HL-60/S4 treated with retinoic acid at 250 ng/mL for 4 days and 3 days (cell line): ENCODE results near the gene AOC3.
"Not testable (repeated sequence)": the region's sequence is repeated elsewhere in the genome, so short reads cannot be mapped to it uniquely, and the experiment has no call there.

Source experiments
- in situ Hi-C: fragments of 300-500 bp; cut with MboI; formaldehyde crosslinking; loops from 2 replicates; pipeline ENCODE4 v1.7.0; 2022; ENCODE audit warnings: low sequenced_read_pairs

Gene AOC3

DNA sequence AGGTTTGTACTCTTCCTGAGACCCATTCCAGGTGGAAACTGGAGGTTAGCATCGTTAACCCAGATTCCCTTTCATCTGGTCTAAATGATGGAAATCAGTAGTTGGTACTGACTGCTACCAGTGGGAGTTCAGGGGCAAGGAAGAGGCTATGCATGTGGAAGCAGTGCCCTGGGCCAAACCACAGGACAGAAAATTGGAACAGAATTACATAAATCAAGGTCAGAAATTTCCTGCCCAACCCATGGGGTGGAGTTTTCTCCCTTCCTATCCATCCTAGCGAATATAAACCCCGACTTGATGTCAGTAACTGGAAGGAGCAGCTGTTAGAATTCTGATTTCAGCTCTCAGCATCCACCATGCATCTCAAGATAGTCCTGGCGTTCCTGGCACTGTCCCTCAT, 6.7 kb upstream of the AOC3 start, which contains the start of gene AOC2:
TSS of gene AOC2 (plus strand) at position 310 of the 400 bp plus-strand sequence. CDS start at position 357, 47 bp downstream.
- in situ Hi-C loops = no loop called here

DNA sequence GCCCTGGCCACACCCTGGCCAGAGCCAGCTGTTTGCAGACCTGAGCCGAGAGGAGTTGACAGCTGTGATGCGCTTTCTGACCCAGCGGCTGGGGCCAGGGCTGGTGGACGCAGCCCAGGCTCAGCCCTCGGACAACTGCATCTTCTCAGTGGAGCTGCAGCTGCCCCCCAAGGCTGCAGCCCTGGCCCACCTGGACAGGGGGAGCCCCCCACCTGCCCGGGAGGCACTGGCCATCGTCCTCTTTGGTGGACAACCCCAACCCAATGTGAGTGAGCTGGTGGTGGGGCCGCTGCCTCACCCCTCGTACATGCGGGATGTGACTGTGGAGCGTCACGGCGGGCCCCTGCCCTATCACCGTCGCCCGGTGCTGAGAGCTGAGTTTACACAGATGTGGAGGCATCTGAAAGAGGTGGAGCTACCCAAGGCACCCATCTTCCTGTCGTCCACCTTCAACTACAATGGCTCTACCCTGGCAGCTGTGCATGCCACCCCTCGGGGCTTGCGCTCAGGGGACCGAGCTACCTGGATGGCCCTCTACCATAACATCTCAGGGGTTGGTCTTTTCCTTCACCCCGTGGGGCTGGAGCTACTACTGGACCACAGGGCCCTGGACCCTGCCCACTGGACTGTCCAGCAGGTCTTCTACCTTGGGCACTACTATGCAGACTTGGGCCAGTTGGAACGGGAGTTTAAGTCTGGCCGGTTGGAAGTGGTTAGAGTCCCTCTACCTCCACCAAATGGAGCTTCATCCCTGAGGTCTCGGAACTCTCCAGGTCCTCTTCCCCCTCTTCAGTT, 6.0 kb upstream of the AOC3 start:
- in situ Hi-C loops = no loop called here

DNA sequence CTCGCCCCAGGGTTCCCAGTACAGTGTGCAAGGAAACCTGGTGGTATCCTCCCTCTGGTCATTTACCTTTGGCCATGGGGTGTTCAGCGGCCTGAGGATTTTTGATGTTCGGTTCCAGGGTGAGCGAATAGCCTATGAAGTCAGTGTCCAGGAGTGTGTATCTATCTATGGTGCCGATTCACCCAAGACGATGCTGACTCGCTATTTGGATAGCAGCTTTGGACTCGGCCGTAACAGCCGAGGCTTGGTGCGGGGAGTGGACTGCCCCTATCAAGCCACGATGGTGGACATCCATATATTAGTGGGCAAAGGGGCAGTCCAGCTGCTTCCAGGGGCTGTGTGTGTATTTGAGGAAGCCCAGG, 5.5 kb upstream of the AOC3 start:
- in situ Hi-C loops = no loop called here

DNA sequence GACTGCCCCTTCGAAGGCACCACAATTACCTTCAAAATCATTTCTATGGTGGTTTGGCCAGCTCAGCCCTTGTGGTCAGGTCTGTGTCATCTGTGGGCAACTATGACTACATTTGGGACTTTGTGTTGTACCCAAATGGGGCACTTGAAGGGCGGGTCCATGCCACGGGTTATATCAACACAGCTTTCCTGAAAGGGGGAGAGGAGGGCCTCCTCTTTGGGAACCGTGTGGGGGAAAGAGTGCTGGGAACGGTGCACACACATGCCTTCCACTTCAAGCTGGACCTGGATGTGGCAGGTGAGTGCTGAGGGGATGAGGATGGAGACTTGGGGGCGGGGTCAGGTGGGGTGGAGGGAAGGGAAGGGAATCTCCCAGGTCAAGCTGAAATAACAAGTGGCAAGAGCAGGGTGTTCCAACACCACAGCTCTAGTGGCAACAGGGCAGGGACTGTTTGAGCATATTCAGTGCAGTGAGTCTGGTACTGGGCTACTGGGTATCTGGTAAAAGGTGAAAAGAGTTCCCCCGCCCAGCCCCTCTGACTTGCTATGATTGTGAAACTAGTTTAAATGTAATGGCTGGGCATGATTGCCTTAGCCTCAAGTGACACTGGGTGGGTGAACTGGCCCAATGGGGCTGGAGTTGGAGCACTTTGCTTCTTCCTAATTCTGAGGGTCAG, 4.9 kb upstream of the AOC3 start:
- in situ Hi-C loops = no loop called here

DNA sequence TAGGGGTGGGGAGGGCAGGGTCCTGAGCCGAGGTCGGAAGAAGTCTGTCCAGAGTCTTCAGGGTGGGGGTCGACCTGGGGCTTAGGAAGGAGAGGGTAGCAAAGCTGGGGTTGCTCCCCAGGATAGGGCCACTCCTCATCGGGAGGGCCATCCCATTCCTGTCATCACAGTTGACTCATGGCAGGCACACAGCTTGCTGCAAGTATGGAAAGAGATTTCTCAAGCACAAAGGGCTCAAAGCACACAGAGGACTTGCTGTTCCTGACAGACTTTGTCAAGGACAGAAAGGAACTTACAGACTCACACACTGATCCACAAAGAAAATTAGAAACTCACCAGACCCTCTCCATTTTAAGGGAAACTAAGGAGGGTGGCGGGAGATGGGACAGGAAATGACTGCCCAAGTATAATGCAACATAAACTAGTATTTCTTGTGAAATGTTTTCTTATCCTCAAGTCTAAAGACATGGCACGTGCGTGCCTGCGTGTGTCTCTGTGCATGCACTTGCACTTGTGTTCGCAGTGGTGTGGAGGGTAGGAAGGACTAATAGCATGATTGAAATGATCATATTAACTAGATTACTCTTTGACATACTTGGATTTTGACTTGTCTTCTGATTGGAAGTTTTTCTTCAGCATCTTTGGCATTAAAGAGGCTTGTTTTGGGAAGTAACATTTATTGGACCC, 4.3 kb upstream of the AOC3 start:
- in situ Hi-C loops = no loop called here

DNA sequence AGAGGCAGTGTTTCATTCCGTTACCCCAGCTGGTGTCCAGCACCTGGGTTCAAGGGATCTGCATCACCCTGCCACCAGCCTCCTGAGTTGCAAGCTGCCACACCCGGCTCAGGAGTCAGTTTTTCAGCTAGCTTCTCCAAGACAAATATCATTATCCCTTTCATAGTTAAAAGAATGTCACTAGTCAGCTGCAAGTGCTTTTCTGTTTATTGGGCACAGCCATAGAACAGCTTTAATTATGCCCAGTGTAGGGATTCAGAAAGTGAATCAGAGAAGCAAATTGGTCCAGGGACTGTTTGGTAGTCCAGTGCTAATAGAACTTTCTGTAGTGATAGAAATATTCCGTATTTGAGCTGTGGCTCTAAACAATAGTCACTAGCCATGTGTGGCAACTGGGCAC, 2.9 kb upstream of the AOC3 start:
- in situ Hi-C loops = no loop called here

DNA sequence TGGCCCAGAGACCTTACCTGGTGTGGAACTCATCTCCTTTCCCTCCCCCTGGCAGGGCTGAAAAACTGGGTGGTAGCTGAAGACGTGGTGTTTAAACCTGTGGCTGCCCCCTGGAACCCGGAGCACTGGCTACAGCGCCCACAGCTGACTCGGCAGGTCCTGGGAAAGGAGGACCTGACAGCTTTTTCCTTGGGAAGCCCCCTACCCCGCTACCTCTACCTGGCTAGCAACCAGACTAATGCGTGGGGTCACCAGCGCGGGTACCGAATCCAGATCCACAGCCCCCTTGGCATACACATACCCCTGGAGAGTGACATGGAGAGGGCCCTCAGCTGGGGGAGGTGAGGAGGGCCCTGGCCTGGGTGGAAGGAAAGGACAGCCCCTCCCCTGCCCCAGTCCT, 2.0 kb upstream of the AOC3 start:
- in situ Hi-C loops = no loop called here

DNA sequence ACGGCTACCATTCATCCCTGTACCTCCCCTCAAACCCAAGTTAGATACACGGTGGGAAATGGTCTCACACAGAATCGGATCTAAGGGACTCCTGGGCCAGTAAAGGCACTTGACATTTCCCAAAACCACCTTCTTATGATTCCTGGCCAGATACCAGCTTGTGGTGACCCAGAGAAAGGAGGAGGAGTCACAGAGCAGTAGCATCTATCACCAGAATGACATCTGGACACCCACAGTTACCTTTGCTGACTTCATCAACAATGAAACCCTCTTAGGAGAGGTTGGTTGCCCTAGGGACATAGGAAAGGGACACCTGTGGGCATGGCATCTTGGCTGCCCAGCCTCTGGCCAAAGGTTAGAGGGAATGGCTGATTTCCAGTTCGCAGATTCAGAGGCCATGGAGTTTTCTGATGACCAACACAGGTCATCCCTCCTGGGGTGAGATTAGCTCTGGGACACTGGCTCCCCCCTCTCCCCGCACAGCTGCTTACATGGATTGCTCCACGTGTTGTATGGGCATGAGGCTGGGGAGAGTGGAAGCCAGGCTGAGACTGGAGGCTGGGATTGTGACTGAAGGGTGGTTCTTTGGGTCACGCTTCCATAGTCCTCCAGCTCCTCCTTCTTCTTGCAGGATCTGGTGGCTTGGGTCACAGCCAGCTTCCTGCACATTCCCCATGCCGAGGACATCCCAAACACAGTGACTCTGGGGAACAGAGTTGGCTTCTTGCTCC, 1.4 kb upstream of the AOC3 start:
- in situ Hi-C loops = no loop called here

DNA sequence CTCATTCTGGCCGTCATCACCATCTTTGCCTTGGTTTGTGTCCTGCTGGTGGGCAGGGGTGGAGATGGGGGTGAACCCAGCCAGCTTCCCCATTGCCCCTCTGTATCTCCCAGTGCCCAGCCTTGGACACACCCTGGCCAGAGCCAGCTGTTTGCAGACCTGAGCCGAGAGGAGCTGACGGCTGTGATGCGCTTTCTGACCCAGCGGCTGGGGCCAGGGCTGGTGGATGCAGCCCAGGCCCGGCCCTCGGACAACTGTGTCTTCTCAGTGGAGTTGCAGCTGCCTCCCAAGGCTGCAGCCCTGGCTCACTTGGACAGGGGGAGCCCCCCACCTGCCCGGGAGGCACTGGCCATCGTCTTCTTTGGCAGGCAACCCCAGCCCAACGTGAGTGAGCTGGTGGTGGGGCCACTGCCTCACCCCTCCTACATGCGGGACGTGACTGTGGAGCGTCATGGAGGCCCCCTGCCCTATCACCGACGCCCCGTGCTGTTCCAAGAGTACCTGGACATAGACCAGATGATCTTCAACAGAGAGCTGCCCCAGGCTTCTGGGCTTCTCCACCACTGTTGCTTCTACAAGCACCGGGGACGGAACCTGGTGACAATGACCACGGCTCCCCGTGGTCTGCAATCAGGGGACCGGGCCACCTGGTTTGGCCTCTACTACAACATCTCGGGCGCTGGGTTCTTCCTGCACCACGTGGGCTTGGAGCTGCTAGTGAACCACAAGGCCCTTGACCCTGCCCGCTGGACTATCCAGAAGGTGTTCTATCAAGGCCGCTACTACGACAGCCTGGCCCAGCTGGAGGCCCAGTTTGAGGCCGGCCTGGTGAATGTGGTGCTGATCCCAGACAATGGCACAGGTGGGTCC, 607 bp downstream of the AOC3 start:
- in situ Hi-C loops = not testable (repeated sequence)

DNA sequence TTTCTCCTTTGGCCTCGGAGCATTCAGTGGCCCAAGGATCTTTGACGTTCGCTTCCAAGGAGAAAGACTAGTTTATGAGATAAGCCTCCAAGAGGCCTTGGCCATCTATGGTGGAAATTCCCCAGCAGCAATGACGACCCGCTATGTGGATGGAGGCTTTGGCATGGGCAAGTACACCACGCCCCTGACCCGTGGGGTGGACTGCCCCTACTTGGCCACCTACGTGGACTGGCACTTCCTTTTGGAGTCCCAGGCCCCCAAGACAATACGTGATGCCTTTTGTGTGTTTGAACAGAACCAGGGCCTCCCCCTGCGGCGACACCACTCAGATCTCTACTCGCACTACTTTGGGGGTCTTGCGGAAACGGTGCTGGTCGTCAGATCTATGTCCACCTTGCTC, 1.4 kb downstream of the AOC3 start:
- in situ Hi-C loops = no loop called here

DNA sequence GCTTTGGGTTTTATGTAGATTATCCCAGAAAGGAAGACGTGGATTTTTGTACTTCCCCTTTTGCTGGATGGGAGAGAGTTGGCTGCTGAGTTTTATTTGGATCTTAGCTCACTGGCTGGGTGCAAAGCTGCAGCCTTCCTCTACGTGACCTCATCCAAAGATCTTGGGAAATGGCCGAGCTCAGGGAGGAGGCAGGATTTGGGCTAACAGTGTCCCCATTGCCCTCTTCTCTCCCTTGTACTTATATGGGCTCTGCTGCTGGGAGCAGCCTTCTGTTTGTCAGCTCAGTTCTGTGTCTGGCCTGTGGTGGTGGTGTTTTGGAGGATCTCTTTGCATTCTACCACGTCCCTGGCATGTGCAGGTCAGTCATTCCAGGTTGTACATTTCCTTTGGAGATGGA, 2.0 kb downstream of the AOC3 start:
- in situ Hi-C loops = no loop called here

DNA sequence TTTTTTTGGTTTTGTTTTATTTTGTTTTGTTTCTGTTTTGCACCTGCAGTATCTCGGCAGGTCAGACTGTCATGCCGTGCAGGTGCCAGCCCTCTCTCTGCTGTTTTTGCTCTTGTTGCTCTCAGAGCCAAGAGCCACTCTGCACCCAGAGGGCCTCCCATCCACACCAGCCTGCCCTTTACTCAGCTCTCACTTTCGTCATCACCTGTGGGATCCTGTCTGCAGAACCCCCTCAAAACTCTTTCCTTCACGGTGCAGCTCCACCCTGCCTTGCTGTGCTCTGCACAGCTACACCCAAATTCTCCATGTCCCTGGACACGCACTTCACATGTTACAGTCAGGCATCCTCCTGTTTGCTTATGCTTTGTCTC, 2.6 kb downstream of the AOC3 start:
- in situ Hi-C loops = no loop called here

DNA sequence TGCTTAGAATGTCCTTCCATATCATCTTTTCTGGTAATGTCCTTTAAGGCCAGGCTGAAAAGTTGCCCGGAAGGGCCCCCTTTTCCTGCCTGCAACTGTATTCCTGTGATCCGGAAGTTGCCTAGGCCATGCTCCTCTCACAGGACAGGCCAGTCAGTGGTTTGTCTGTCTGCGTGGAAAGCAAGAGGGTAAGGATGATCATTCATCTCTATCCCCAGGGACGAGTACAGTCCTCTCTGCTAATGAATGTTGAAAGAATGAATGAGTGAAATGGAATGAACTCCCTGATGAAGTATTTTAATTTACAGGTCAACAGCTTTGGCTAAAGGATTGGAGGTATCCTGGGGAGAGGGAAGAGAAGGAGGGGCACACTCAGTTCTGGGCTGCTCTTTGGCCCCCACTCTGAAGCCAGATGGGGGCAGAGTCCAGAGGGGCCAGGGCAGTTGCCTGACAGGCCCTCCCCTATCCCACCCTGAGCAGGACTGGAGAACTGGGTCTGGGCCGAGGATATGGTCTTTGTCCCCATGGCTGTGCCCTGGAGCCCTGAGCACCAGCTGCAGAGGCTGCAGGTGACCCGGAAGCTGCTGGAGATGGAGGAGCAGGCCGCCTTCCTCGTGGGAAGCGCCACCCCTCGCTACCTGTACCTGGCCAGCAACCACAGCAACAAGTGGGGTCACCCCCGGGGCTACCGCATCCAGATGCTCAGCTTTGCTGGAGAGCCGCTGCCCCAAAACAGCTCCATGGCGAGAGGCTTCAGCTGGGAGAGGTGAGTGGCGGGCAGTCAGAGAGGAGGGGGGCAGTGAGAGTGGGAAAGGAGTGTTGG, 3.2 kb downstream of the AOC3 start:
- in situ Hi-C loops = no loop called here

DNA sequence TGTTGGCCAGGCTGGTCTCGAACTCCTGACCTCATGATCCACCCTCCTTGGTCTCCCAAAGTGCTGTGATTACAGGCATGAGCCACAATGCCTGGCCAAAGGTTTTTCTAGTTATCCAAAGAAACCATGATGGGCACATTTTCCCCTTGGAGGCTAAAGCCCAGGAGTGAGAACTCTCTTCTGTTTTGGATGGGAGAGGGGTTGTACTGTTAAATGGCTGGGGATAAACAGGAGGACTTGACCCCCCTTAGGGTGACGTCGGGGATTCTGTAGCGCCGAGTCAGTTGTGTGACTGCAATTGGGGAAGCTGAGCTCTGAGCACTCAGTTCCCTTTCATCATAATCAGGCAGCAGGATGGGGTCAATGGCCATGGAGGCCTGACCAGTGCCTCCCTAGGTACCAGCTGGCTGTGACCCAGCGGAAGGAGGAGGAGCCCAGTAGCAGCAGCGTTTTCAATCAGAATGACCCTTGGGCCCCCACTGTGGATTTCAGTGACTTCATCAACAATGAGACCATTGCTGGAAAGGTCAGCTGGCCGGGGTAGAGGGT, 4.1 kb downstream of the AOC3 start:
- in situ Hi-C loops = no loop called here

DNA sequence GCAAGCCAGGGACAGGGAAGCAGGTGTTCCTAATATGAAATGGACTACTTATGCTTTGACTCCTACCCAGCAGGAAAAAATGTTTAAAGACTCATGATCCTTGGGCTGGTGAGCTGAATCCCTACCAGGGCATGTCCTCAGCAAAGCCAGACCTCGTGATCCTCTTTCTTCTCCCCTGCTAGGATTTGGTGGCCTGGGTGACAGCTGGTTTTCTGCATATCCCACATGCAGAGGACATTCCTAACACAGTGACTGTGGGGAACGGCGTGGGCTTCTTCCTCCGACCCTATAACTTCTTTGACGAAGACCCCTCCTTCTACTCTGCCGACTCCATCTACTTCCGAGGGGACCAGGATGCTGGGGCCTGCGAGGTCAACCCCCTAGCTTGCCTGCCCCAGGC, 5.1 kb downstream of the AOC3 start:
- in situ Hi-C loops = not testable (repeated sequence)

DNA sequence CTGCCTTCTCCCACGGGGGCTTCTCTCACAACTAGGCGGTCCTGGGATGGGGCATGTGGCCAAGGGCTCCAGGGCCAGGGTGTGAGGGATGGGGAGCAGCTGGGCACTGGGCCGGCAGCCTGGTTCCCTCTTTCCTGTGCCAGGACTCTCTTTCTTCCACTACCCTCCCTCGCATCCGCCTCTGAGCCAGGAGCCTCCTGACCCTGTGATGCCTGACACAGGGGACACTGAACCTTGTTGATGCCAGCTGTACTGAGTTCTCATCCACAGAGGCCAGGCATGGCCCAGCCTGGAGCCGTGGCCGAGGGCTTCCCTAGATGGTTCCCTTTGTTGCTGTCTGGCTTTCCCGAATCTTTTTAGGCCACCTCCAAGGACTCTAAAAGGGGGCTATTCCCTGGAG, 5.5 kb downstream of the AOC3 start:
- in situ Hi-C loops = not testable (repeated sequence)

DNA sequence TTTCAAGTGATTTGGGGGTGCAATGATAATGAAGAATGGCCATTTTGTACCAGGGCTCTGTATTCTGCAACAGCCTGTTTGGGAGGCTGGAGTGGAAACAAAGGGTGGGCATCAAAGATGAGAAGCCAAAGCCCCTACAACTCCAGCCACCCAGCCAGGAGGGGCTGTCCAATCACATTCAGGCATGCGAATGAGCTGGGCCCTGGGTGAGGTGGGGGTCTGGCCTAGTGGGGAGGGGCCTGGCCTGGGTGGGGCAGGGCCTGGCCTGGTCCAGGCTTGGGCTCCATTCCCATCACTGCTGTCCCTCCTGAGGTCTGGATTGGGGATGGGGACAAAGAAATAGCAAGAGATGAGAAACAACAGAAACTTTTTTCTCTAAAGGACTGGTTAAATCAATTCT, 6.4 kb downstream of the AOC3 start:
- in situ Hi-C loops = no loop called here

DNA sequence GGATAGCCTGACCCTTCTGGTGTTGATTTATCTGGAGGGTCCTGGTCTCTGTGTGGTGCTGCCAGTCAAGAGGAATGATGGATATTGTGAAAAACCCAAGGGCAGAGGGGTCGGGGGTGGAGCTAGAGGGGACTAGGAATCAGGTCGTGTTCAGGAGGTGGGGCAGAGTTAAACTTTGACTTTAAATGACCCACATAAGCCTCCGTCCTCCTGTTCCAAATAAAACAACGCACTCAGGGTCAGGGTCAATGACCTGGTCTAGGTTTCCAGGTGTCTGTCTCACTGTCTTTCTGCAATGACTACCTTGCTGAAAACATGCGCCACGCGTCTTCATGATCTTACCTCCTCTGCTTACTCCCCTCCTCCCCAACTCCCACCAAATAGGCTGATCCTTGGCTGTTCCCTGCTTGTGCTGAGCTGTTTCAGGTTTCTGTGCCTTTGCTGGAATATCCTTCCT, 14.7 kb downstream of the AOC3 start:
- in situ Hi-C loops = no loop called here

DNA sequence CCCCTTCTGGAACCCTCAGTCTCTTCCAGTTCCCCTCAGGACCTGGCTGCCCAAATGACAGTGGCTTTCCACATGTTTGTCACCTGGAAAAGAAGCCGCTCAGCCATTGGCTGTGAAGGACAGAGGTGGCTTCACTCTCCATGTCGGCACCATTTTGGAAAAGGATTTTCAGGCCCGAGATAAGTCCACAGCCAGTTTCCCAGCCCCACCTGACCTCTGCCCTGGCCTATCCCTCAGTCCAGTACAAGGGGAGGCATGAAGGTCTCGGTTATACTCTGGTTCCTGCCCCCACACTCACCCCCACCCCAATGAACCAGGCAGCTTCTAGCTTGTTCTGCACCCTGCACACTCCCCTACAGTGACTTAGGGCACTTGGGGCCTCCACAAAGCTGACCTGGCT, 15.2 kb downstream of the AOC3 start:
- in situ Hi-C loops = no loop called here
